SH-SY5Y (cell line): ENCODE results near the gene RDH5.

Source experiments
- GATA2 ChIP-seq: IDR thresholded peaks from 2 replicates; pipeline ENCODE4 v1.6.1; 2011; ENCODE audit warnings: mild to moderate bottlenecking, low read depth, low read length
- GATA3 ChIP-seq: IDR thresholded peaks from 2 replicates; pipeline ENCODE4 v1.6.1; 2011; ENCODE audit warnings: low read depth, mild to moderate bottlenecking, low read length, moderate library complexity

DNA sequence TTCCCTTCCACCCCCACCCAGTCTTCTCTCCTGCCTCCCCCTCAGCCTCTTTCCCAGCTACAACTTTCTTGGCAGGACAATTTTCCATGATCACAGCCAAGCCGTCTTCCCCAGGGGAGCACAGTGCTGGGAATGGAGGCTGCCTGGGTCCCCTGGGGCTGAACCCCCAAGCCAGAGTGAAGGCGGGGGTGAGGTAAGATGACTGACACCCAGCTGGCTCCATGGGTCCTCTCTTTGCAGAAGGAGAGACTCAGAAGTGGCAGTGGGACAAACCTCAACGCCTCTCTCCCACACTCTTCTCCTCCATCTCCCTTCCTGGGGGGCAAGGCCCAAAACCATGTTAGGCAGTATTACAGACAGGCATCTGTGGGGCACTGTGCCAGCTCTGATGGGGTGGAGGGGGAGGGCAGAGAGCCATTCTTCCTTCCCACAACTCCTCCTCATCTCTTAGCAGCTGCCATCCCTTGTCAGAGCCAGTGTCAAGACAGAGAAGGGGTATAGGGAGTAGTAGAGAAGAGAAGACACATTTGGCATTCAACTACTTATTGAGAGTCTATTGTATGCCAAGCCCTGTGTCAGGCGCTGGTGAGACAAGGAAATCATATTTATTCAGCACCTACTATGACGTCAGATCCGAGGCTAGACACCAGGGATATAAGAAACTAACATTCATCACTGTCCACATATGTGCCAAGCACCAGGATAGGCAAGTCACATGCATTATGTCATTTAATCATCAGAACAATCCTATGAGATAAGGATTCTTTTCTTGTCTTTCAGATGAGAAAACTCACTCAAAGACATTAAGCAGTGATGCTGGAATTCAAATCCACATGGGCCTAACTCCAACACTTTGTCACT, 16.1 kb upstream of the RDH5 start:
- TF ChIP-seq GATA2 (no peak), GATA3 (no peak)
